Liver (tissue), 9 donors: ENCODE data around the gene NEK10. TPM values are rescaled to one million over a fixed set of nuclear protein-coding genes. Genes with fewer than 3 reads are reported as not detected.

Source experiments
- DNase-seq: peaks from one replicate; pipeline ENCODE4 v3.0.0-alpha.2; 2017; ENCODE audit warnings: low spot score
- H3K27ac ChIP-seq, 2 donors: one replicate each; pipeline ENCODE4 v1.7.0; 2013; ENCODE audit warnings: inconsistent platforms in 2 of 2, low read length in 2 of 2, control low read depth in 1 of 2, low read depth in 1 of 2, mild to moderate bottlenecking in 1 of 2
- H3K27me3 ChIP-seq, 4 donors: one replicate each; pipeline versions ENCODE4 v1.6.1 to v1.7.0; 2013; ENCODE audit warnings: low read length in 3 of 4, inconsistent platforms in 1 of 4, mild to moderate bottlenecking in 1 of 4, moderate library complexity in 1 of 4; ENCODE audit not compliant: control insufficient read depth in 4 of 4, insufficient read depth in 4 of 4
- H3K36me3 ChIP-seq, 4 donors: one replicate each; pipeline versions ENCODE4 v1.6.1 to v1.7.0; 2013; ENCODE audit warnings: low read length in 3 of 4, mild to moderate bottlenecking in 3 of 4, low read depth in 1 of 4, moderate library complexity in 1 of 4; ENCODE audit not compliant: control insufficient read depth in 4 of 4, insufficient read depth in 3 of 4
- H3K4me1 ChIP-seq, 4 donors: one replicate each; pipeline versions ENCODE4 v1.6.1 to v1.7.0; 2013; ENCODE audit warnings: low read length in 3 of 4, mild to moderate bottlenecking in 3 of 4, moderate library complexity in 1 of 4; ENCODE audit not compliant: control insufficient read depth in 4 of 4, insufficient read depth in 4 of 4
- H3K4me3 ChIP-seq, 3 donors: one replicate each; pipeline versions ENCODE4 v1.6.1 to v1.7.0; 2013; ENCODE audit warnings: low read length in 3 of 3, control low read depth in 1 of 3, low read depth in 1 of 3, mild to moderate bottlenecking in 1 of 3
- H3K9ac ChIP-seq, 2 donors: one replicate each; pipeline ENCODE4 v1.7.0; 2013; ENCODE audit warnings: low read length in 2 of 2, mild to moderate bottlenecking in 2 of 2, moderate library complexity in 2 of 2, control low read depth in 1 of 2, low read depth in 1 of 2
- H3K9me3 ChIP-seq, 4 donors: one replicate each; pipeline versions ENCODE4 v1.6.1 to v1.7.0; 2013; ENCODE audit warnings: low read length in 3 of 4; ENCODE audit not compliant: control insufficient read depth in 4 of 4
- ATF3 ChIP-seq: IDR thresholded peaks from 2 replicates; pipeline ENCODE4 v1.6.1; 2016; ENCODE audit warnings: antibody characterized with exemption
- CTCF ChIP-seq: fragments of 150-350 bp; IDR thresholded peaks from 2 replicates; pipeline ENCODE4 v1.5.1; 2017; ENCODE audit warnings: improper control_type of control experiment, low read depth, low read length; ENCODE audit not compliant: missing input control
- EGR1 ChIP-seq, 2 donors: IDR thresholded peaks; 2 replicates each; pipeline ENCODE4 v1.6.1; 2016 to 2018; ENCODE audit warnings: antibody characterized with exemption in 2 of 2, low read depth in 2 of 2
- FOXA1 ChIP-seq: IDR thresholded peaks from 2 replicates; pipeline ENCODE4 v1.6.1; 2016; ENCODE audit warnings: antibody characterized with exemption
- FOXA2 ChIP-seq: IDR thresholded peaks from 2 replicates; pipeline ENCODE4 v1.6.1; 2016; ENCODE audit warnings: antibody characterized with exemption
- GABPA ChIP-seq, 2 donors: IDR thresholded peaks in 1 of 2; conservative IDR thresholded peaks in 1 of 2; 2 replicates each; pipeline ENCODE4 v1.6.1; 2016; ENCODE audit warnings: antibody characterized with exemption in 2 of 2, mild to moderate bottlenecking in 1 of 2, moderate library complexity in 1 of 2
- HNF4A ChIP-seq, 2 donors: conservative IDR thresholded peaks; 2 replicates each; pipeline ENCODE4 v1.6.1; 2016; ENCODE audit warnings: antibody characterized with exemption in 2 of 2, mild to moderate bottlenecking in 2 of 2
- HNF4G ChIP-seq: IDR thresholded peaks from 2 replicates; pipeline ENCODE4 v1.6.1; 2016; ENCODE audit warnings: antibody characterized with exemption
- JUND ChIP-seq, 2 donors: IDR thresholded peaks; 2 replicates each; pipeline ENCODE4 v1.6.1; 2016; ENCODE audit warnings: antibody characterized with exemption in 2 of 2
- MAX ChIP-seq: IDR thresholded peaks from 2 replicates; pipeline ENCODE4 v1.6.1; 2016; ENCODE audit warnings: antibody characterized with exemption
- NR2F2 ChIP-seq: IDR thresholded peaks from 2 replicates; pipeline ENCODE4 v1.6.1; 2016; ENCODE audit warnings: antibody characterized with exemption
- RAD21 ChIP-seq, 2 donors: IDR thresholded peaks; 2 replicates each; pipeline ENCODE4 v1.6.1; 2016; ENCODE audit warnings: antibody characterized with exemption in 2 of 2, mild to moderate bottlenecking in 2 of 2
- RXRA ChIP-seq, 2 donors: IDR thresholded peaks; 2 replicates each; pipeline ENCODE4 v1.6.1; 2017 to 2018; ENCODE audit warnings: antibody characterized with exemption in 2 of 2, mild to moderate bottlenecking in 1 of 2
- TAF1 ChIP-seq: conservative IDR thresholded peaks from 2 replicates; pipeline ENCODE4 v1.6.1; 2016; ENCODE audit warnings: antibody characterized with exemption, mild to moderate bottlenecking
- YY1 ChIP-seq: IDR thresholded peaks from 2 replicates; pipeline ENCODE4 v1.6.1; 2016; ENCODE audit warnings: antibody characterized with exemption, mild to moderate bottlenecking
- ZBTB33 ChIP-seq: IDR thresholded peaks from 2 replicates; pipeline ENCODE4 v1.6.1; 2016; ENCODE audit warnings: antibody characterized with exemption
- WGBS: extraction: QIAGEN DNeasy Blood & Tissue Kit; methylation state at CpG from one replicate; pipeline ENCODE4 v1.1.7; 2013; 5-methylcytosine and 5-hydroxymethylcytosine counted together
- polyA plus RNA-seq, 2 donors: library from polyadenylated mRNA; stranded (reverse) in 1 of 2; unstranded in 1 of 2; fragments of 200-250 nt in 1 of 2; fragments of >200 nt in 1 of 2; fragmentation: Nextera tagmentation in 1 of 2; extraction: Ambion mirVana in 1 of 2; gene quantifications; one replicate each; pipeline versions ENCODE4 v1.2.1 to v1.2.3, GENCODE V29; 2013 to 2015
- total RNA-seq, 2 donors: library from RNA; depleted of rRNA; stranded (reverse); fragments of >200 nt; gene quantifications; one replicate each; pipeline ENCODE4 v1.2.3, GENCODE V29; 2014
- TF ChIP-seq, protein P1 (sequence below): IDR thresholded peaks from 2 replicates; pipeline ENCODE4 v1.6.1; 2016; ENCODE audit warnings: antibody characterized with exemption, mild to moderate bottlenecking
- donor health status: healthy.
- donor health status: healthy.
- donor health status: healthy.
- donor health status: healthy.
- donor health status: healthy.

The NEK10 gene
- total and polyA plus RNA-seq, 4 donors: 0.23 to 2.1 (median 0.70) TPM; not detected in 1

DNA sequence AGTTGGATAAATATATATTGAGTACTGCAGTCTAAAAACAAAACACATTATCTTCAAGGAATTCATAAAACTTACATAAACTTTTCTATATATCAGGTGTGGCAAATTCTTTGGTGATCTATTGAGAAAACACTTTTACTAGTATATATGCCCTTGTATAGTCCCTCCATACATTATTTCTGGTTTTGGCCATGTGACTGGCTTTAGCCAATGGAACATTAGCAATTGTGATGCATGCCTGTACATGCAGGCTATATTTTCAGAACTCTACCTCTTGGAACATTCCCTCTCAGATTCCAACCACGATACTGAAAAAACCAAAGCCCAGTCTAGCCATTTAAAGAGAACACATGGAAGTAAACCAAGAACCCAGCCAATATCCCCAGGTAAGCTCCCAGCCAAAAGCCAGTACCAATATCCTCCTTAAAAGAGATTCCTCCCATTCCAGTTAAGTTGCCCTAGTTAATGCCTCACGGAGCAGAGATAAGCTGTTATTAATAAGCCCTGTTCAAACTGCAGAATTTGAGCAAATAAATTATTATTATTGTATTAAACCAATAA, 152.8 kb downstream of the NEK10 start:
- H3K9ac ChIP-seq: no peak overlapping the region
- TF ChIP-seq MAX (no peak), EGR1 (IDR thresholded peaks at IDR 0.05; ENCODE audit: low read depth in 2 of 2) (no peak), HNF4G (no peak), HNF4A (conservative IDR thresholded peaks at IDR 0.05) (no peak), FOXA1 (no peak), TAF1 (no peak), ATF3 (no peak), FOXA2 (no peak), ZBTB33 (no peak), GABPA (IDR thresholded peaks at IDR 0.05 in 1 of 2, conservative IDR thresholded peaks at IDR 0.05 in 1 of 2) (no peak), JUND (IDR thresholded peaks at IDR 0.05) (no peak), RAD21 (IDR thresholded peaks at IDR 0.05) (no peak), RXRA (IDR thresholded peaks at IDR 0.05) (no peak), YY1 (no peak), NR2F2 (no peak)
- TF ChIP-seq, protein P1, sequence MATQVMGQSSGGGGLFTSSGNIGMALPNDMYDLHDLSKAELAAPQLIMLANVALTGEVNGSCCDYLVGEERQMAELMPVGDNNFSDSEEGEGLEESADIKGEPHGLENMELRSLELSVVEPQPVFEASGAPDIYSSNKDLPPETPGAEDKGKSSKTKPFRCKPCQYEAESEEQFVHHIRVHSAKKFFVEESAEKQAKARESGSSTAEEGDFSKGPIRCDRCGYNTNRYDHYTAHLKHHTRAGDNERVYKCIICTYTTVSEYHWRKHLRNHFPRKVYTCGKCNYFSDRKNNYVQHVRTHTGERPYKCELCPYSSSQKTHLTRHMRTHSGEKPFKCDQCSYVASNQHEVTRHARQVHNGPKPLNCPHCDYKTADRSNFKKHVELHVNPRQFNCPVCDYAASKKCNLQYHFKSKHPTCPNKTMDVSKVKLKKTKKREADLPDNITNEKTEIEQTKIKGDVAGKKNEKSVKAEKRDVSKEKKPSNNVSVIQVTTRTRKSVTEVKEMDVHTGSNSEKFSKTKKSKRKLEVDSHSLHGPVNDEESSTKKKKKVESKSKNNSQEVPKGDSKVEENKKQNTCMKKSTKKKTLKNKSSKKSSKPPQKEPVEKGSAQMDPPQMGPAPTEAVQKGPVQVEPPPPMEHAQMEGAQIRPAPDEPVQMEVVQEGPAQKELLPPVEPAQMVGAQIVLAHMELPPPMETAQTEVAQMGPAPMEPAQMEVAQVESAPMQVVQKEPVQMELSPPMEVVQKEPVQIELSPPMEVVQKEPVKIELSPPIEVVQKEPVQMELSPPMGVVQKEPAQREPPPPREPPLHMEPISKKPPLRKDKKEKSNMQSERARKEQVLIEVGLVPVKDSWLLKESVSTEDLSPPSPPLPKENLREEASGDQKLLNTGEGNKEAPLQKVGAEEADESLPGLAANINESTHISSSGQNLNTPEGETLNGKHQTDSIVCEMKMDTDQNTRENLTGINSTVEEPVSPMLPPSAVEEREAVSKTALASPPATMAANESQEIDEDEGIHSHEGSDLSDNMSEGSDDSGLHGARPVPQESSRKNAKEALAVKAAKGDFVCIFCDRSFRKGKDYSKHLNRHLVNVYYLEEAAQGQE: no peak
- H3K4me1 ChIP-seq: no peaks in the 10 kb centered on the region
- no peaks in the 10 kb centered on the region for H3K27me3 ChIP-seq
- peaks cover 0 to 3% (median 0%) of the 10 kb centered on the region in 4 donors for H3K9me3 ChIP-seq
- no peak overlapping the region for H3K4me3 ChIP-seq
- H3K36me3 ChIP-seq: no peaks in the 10 kb centered on the region
- no peak for DNase-seq
- no peak overlapping the region for H3K27ac ChIP-seq
- 63% methylated on average over 2 of the region's 2 CpGs for WGBS

DNA sequence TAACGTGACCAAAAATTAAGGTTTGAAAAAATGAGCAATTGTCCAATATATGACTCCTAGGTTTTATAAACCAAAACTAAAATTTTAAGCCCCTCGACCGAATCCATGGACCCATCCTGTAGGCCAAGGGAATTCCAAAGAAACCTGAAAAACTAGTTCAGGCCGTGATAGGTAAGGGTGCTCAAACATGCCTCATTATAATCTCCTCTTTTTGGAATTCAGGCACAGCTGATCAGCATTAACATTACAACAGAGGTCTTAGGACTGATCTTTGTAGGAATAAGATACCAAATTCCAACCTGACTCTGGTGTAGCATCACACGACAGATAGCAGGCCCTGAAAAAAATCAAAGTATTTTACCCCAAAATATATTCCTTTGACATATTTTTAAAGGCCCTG, 155.7 kb downstream of the NEK10 start:
- Histone ChIP-seq H3K9ac (no peak overlapping the region), H3K9me3 (peaks cover 0 to 3% (median 0%) of the 10 kb centered on the region in 4 donors), H3K27ac (no peak overlapping the region), H3K36me3 (no peaks in the 10 kb centered on the region), H3K4me3 (no peak overlapping the region), H3K27me3 (no peaks in the 10 kb centered on the region), H3K4me1 (no peaks in the 10 kb centered on the region)
- DNase-seq: no peak
- WGBS: 86% methylated on average over 5 of the region's 5 CpGs
- TF ChIP-seq, protein P1: no peak
- TF ChIP-seq HNF4A (conservative IDR thresholded peaks at IDR 0.05) (no peak), TAF1 (no peak), JUND (IDR thresholded peaks at IDR 0.05) (no peak), FOXA1 (no peak), HNF4G (no peak), FOXA2 (no peak), RAD21 (IDR thresholded peaks at IDR 0.05) (no peak), GABPA (IDR thresholded peaks at IDR 0.05 in 1 of 2, conservative IDR thresholded peaks at IDR 0.05 in 1 of 2) (no peak), RXRA (IDR thresholded peaks at IDR 0.05) (no peak), EGR1 (IDR thresholded peaks at IDR 0.05; ENCODE audit: low read depth in 2 of 2) (no peak), CTCF (no peak), NR2F2 (no peak), MAX (no peak)
